ENCODE data around the gene ERN1.

ERN1 gene

DNA sequence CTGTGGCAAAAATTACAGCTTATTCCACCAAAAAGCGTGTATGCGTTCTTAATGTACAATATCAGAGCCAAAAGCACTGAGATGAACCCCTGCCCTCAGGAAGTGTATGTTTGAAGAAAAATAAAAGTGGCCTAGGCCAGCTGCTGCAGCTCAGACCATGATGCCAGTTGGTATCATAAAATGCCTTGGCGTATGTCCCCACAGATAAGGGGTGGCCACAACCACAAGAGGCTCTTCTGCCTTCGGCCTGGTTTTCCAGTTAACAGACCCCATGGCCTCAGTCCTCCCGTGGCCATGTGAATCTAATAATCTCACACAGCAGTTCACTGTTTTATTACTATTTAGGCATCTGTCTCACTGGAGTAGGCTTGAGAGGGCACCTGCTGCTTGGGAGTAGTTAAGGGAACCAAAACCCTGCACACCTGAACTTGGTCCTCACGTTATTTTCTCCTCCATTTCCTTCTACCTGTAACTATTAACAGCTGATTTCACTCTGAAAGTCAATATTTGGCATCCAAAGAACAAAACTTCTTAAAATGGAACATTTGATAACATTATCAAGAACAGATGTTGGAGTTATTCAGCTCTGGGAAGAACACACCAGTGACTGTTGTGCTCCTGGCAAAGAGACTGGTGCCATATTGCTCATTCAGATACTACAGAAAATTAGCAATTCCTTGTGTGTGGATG lies 34.8 kb upstream of the ERN1 start:
- Mint-ChIP-seq H3K27me3 (no peaks in the 10 kb centered on the region), H3K36me3 (ENCODE audit: low read depth) (peaks cover 66% of the 10 kb centered on the region), H3K4me3 (no peak overlapping the region), H3K4me1 (ENCODE audit: low read depth) (no peaks in the 10 kb centered on the region), H3K9me3 (no peaks in the 10 kb centered on the region), H3K27ac (no peak overlapping the region)
- peak; percentile 19 for DNase-seq

DNA sequence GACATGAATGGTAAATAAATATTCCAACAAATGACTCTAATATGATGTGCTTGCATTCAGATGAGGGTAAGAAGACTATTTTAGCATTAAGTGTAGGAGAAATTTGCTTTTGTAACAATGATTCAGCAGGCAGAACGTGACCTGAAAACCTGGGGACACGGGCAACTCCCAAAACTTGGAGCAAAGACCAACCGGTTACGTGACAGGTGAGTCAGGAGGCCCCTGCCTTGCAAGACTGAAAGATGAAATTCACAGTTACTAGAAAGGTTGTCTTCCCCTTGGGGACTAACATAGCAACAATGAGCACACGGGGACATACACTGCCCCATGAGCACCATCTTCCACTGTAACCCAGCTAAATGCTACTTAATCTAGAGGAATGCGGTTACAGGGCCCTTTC lies 33.5 kb upstream of the ERN1 start:
- no peaks in the 10 kb centered on the region for H3K4me1 Mint-ChIP-seq (ENCODE audit: low read depth)
- no peak overlapping the region for H3K27ac Mint-ChIP-seq
- H3K9me3 Mint-ChIP-seq: no peaks in the 10 kb centered on the region
- H3K27me3 Mint-ChIP-seq: no peaks in the 10 kb centered on the region
- peaks cover 60% of the 10 kb centered on the region for H3K36me3 Mint-ChIP-seq (ENCODE audit: low read depth)
- no peak overlapping the region for H3K4me3 Mint-ChIP-seq
- no peak for DNase-seq

DNA sequence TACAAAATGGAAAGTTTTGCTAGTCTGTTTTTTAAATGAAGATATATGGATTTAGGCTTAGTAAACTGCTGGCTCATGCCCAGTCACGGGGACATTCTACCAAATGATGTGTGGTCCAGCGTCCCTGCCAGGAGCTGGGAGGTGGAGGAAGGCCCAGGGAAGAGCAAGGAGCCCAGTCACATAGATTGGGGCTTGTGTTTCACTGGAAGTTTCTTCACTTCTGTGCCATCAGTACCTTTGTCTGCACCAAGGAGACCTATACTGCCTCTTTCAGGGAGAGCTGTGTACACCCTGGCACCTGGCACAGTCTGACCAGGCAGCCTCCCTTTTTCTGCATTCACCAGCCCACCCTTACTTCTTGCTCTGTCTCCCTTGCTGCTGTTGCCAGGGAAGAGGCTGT lies 32.6 kb upstream of the ERN1 start:
- Mint-ChIP-seq H3K4me1 (ENCODE audit: low read depth) (no peaks in the 10 kb centered on the region), H3K27me3 (no peaks in the 10 kb centered on the region), H3K27ac (no peak overlapping the region), H3K36me3 (ENCODE audit: low read depth) (peaks cover 51% of the 10 kb centered on the region), H3K9me3 (no peaks in the 10 kb centered on the region), H3K4me3 (no peak overlapping the region)
- peak; percentile 14 for DNase-seq

DNA sequence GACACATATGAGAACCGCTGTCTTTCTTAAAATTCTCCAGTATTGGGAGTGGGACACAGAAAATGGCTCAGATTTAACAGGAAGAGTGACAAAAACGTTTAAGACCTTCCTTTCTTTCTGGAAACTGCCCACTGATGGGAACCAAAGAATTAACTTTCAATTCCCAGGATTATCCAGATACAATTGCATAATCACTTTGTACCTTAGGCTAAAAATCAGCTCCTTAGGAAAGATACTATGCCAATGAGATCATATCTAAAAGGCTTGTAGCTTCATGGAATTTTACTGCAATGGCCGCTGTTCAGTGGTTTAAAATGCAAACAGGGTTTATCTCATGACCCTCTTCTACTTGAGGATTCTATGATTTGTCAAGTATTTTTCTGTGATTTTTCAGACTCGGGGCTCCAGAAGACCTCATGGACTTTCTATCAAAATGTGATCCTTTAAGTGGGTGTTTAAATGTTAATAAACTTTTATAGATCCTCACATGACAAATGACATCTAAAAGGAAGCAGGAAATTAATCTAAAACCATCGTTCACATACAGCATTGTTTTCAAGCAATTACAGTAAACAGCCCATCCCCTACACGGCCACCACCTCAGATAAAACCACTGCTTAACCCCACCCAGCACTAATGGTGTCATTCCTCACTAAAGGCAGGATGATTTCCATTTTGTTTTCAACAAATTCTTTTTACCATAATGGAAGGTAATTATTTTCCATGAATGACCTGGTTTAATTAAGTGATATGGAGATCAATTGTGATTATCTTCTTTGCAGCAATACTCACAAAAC lies 31.6 kb upstream of the ERN1 start:
- Mint-ChIP-seq H3K4me1 (ENCODE audit: low read depth) (no peaks in the 10 kb centered on the region), H3K9me3 (no peaks in the 10 kb centered on the region), H3K27ac (no peak overlapping the region), H3K27me3 (no peaks in the 10 kb centered on the region), H3K36me3 (ENCODE audit: low read depth) (peaks cover 44% of the 10 kb centered on the region), H3K4me3 (no peak overlapping the region)
- no peak for DNase-seq

DNA sequence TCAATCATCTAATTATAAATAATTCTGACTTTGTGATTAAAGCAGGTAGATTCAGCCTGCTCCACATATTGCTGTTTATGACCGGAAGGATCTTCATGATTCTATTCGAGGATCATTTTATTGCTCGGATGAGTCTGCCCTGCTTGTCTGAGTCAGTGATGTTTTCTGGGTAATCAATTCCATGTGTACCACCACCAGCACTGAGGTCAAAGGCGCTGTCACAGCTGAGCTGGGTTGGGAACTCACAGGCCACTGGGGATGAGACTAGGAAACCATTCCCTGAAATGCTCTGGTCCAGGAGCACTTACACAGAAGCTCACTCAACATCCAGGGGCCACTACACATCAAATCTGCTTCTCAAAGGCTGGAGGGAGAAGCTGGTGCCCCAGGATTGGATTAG lies 30.4 kb upstream of the ERN1 start:
- Mint-ChIP-seq H3K36me3 (ENCODE audit: low read depth) (peaks cover 35% of the 10 kb centered on the region), H3K27me3 (no peaks in the 10 kb centered on the region), H3K27ac (peak overlapping the region; percentile 53), H3K4me3 (no peak overlapping the region), H3K4me1 (ENCODE audit: low read depth) (no peaks in the 10 kb centered on the region), H3K9me3 (no peaks in the 10 kb centered on the region)
- peak; percentile 6 for DNase-seq

DNA sequence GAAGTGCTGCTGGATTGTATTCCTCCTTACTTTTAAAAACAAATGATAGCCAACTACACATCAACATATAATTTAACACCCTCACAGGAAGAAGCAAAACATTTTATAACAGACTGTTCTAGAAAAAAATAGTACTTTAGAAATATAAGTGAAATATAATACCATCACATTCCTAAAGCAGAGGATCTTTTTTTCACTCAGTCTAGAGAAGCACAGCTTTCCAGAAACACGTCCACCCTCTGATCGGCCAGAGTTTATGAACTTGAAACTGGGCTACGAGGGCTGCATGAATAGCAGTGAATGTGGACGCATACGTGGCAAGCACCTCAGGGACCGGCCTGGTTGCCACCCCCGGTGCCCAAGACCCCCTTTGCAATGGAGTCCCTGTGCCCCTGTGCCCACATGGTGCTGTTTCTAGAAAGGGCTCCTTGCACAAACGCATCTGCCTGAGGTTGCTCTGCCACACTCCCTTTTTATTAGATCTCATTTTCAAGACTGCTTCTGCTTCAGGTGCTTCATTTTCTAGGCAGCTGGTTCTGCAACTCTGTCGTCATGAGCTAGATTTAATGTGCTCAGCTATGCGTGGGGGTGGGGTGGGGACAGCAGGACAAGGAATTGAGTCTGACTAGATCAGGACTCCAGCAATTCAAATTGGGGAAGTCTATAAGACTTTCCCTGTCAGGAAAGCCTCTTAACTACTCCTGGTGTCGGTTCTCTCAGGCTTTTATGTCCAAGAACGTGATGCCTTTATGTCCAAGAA lies 29.1 kb upstream of the ERN1 start:
- H3K27me3 Mint-ChIP-seq: no peaks in the 10 kb centered on the region
- DNase-seq: peak; percentile 2
- no peak overlapping the region for H3K4me3 Mint-ChIP-seq
- no peaks in the 10 kb centered on the region for H3K4me1 Mint-ChIP-seq (ENCODE audit: low read depth)
- no peak overlapping the region for H3K27ac Mint-ChIP-seq
- no peaks in the 10 kb centered on the region for H3K9me3 Mint-ChIP-seq
- peaks cover 33% of the 10 kb centered on the region for H3K36me3 Mint-ChIP-seq (ENCODE audit: low read depth)

DNA sequence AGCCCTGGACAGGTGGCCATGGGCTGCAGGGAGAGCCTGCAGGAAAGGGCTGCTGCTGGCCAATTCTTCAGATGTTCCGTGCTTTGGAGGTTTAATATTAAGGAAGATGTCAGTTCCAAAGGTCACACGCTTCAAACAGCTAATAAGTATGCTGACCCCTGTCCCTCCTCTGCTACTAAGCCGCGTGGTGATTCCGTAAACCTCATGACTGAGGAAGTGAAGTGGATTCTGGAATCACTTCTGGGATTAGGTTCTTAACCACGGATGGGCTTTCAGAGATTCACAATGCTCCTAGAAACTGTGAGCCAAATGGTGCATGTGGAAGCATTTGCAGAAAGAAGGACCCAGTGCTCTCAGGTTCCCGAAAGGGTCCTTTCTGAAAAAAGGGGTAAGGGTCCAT lies 28.5 kb upstream of the ERN1 start:
- H3K4me1 Mint-ChIP-seq (ENCODE audit: low read depth): no peaks in the 10 kb centered on the region
- H3K27ac Mint-ChIP-seq: no peak overlapping the region
- no peaks in the 10 kb centered on the region for H3K9me3 Mint-ChIP-seq
- no peak overlapping the region for H3K4me3 Mint-ChIP-seq
- peaks cover 30% of the 10 kb centered on the region for H3K36me3 Mint-ChIP-seq (ENCODE audit: low read depth)
- peak; percentile 15 for DNase-seq
- no peaks in the 10 kb centered on the region for H3K27me3 Mint-ChIP-seq

DNA sequence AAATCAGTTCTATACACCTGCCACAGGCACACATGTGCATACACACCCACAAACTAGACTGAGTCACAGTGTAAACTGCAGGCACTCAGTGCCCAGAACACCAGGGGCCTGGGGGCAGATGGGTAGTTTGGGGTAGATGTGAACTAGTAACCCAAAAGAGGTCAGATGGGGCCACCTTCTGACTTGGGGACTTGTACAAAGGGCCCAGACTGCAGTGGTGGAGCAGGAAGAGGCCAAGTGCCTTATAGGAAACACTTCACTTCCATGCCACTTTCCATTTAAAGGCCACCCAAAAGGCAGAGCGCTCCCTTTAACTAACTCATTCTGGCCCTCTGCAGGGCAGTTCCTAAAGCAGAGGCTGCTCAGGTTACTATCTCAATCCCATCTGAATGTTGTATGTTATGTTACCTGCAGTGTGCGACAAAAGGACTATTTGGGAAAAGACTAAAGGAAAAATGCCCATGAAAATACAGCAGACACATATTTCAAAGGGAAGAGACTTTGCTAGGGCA lies 27.8 kb upstream of the ERN1 start:
- no peak overlapping the region for H3K4me3 Mint-ChIP-seq
- H3K4me1 Mint-ChIP-seq (ENCODE audit: low read depth): no peaks in the 10 kb centered on the region
- H3K36me3 Mint-ChIP-seq (ENCODE audit: low read depth): peaks cover 35% of the 10 kb centered on the region
- H3K9me3 Mint-ChIP-seq: no peaks in the 10 kb centered on the region
- H3K27me3 Mint-ChIP-seq: no peaks in the 10 kb centered on the region
- peak; percentile 25 for DNase-seq
- H3K27ac Mint-ChIP-seq: no peak overlapping the region

DNA sequence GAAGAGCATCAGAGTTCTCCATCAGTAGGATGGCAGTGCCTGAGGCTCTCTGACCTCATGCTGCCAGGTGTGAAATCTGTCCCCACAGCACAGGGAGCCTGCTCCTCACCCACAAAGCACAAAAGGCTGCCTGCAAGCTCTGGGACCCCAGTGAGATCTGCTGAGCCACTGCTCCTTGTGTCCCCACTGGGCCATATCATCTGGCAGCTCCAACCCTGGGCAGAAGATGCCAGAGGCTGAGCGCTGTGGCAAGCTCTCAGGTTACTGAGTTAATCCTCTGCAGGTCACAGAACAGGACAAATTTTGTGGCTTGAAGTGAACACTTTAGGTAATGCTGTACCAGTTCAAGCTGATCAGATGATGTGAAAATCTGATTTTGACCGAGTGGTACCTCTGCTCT lies 26.7 kb upstream of the ERN1 start:
- Mint-ChIP-seq H3K4me3 (no peak overlapping the region), H3K27ac (no peak overlapping the region), H3K9me3 (no peaks in the 10 kb centered on the region), H3K4me1 (ENCODE audit: low read depth) (no peaks in the 10 kb centered on the region), H3K36me3 (ENCODE audit: low read depth) (peaks cover 39% of the 10 kb centered on the region), H3K27me3 (no peaks in the 10 kb centered on the region)
- DNase-seq: peak; percentile 11

DNA sequence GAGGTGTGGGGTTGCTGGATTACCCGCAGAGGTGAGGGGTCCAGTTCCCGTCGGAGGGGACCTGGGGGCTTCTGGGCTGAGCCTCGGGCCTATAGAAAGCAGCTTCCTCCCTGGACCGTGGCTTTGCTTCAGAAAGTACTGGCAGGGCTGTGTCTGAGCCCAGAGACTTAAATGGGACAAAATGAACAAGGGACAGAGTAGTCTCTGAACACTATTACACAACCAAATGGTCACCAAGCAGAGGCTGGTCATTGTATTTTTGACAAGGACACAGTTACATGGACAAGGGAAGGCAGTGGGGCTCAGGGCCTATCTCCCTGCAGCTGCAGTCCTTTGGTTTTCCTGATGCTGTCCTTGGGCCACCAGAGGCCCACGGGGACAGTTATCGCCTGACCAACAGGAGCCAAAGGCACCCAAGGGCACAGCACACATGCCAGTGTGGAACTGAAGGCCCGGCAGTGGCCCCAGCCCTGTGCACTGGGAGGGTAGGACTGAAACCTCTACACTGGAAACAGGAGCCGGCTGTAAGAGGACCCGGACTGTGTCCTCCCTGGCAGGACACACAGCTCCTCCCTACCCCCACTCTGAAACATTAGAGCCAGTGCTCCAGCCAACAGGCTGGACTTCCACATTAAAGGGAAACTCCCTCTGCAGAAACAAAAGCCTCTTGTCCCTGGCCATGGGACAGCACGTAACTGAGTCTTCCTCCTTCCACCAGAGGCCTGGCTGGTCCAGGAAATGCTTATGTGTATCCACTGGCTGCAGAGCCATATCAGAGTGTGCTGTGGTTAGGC lies 26.0 kb upstream of the ERN1 start:
- Mint-ChIP-seq H3K4me3 (no peak overlapping the region), H3K4me1 (ENCODE audit: low read depth) (no peaks in the 10 kb centered on the region), H3K27ac (no peak overlapping the region), H3K27me3 (no peaks in the 10 kb centered on the region), H3K36me3 (ENCODE audit: low read depth) (peaks cover 43% of the 10 kb centered on the region), H3K9me3 (no peaks in the 10 kb centered on the region)
- peak; percentile 14 for DNase-seq

DNA sequence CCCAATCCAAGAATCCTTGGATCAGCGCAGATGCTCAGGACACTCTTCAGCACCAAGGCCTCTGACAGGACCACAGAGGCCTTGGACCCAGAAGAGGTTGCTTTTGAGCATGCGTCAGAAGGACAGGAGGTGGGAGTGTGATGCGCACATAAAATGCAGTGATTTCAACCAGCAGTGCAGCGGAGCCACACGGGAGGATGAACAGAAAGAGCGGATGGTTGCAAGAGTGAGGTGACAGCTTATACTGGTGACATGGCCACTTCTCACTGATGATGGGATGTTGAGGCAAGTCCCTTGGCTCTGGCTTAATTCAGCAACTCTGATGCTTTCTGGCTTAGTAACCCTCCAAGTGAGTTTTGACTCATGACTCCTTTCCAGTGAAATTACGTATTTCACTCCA lies 25.2 kb upstream of the ERN1 start:
- H3K4me1 Mint-ChIP-seq (ENCODE audit: low read depth): no peaks in the 10 kb centered on the region
- no peak overlapping the region for H3K27ac Mint-ChIP-seq
- peaks cover 44% of the 10 kb centered on the region for H3K36me3 Mint-ChIP-seq (ENCODE audit: low read depth)
- no peak overlapping the region for H3K4me3 Mint-ChIP-seq
- peak; percentile 8 for DNase-seq
- no peaks in the 10 kb centered on the region for H3K9me3 Mint-ChIP-seq
- H3K27me3 Mint-ChIP-seq: no peaks in the 10 kb centered on the region

DNA sequence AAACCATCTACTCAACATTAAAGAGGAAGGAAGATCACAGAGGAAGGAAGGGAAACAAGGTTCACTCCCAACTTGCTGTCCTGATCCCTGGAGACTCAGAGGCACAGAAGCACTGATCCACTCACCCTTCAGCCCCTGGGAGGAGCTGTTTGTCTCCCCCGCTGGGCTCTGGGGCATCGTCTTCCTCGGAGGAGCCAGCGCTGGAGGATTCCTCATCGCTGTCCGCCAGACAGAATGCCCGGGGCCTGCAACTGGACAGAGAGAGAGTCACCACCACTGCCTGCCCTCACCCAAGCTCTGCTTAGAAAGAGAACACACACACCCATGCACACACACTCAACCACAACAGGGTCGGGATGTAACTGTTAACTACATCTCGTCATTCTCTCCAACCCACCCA lies 24.8 kb upstream of the ERN1 start:
- no peak for DNase-seq
- Mint-ChIP-seq H3K4me3 (no peak overlapping the region), H3K27me3 (no peaks in the 10 kb centered on the region), H3K4me1 (ENCODE audit: low read depth) (no peaks in the 10 kb centered on the region), H3K27ac (no peak overlapping the region), H3K36me3 (ENCODE audit: low read depth) (peaks cover 48% of the 10 kb centered on the region), H3K9me3 (no peaks in the 10 kb centered on the region)

DNA sequence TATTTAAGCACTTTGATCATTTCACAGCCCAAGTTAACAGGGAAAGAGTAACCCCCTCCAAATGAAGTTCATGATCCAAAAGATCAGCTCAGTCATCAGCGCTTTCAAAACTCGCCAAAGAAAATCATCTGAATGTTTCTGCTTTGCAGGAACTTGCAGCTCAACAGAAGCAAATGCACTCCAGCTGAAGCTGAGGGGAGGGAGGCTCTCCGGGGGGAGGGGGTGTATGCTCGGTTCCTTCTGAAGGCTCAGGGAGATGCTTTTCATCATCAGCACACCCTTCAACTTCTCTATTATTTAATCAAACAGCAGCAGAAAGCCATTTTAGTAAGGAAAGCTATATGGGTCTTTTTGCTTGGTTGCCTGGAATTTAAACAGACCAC lies 24.4 kb upstream of the ERN1 start:
- Mint-ChIP-seq H3K36me3 (ENCODE audit: low read depth) (peaks cover 47% of the 10 kb centered on the region), H3K27ac (no peak overlapping the region), H3K27me3 (no peaks in the 10 kb centered on the region), H3K9me3 (no peaks in the 10 kb centered on the region), H3K4me1 (ENCODE audit: low read depth) (no peaks in the 10 kb centered on the region), H3K4me3 (no peak overlapping the region)
- DNase-seq: no peak

DNA sequence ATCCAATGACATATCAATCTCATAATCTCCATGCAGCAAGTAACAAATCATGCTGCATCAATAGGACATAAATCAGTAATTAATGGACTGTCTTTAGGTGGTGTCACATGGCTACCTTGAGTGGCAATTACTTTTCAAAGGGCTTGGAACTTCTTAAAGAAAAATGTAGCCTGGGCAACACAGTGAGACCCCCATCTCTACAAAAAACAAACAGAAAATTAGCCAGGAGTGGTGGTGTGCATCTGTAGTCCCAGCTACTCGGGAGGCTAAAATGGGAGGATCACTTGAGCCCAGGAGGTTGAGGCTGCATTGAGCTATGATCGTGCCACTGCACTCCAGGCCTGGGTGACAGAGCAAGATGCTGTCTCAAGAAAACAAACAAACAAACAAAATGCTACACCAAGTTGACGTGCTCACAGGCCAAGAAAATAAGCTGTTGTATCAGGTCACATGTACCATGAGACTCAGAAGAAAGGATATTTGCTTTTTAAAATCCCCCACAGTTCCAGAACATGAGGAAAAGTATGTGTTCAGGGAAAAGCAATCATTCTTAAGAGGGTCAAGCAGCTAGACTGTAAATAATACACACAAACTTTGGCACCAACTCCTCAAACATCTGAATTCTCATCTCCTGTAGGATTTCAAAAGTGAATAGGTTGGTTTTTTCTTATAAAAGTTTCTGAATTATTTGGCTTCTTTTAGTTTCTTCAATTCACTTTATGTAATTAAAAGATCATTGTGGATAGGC lies 23.8 kb upstream of the ERN1 start:
- H3K9me3 Mint-ChIP-seq: no peaks in the 10 kb centered on the region
- H3K4me3 Mint-ChIP-seq: no peak overlapping the region
- H3K27ac Mint-ChIP-seq: no peak overlapping the region
- H3K36me3 Mint-ChIP-seq (ENCODE audit: low read depth): peaks cover 46% of the 10 kb centered on the region
- H3K27me3 Mint-ChIP-seq: no peaks in the 10 kb centered on the region
- no peak for DNase-seq
- no peaks in the 10 kb centered on the region for H3K4me1 Mint-ChIP-seq (ENCODE audit: low read depth)
